Lower lobe of right lung (tissue), 2 donors: ENCODE measurements around the gene BCOR. TPM values are rescaled to one million over a fixed set of nuclear protein-coding genes. Genes with fewer than 3 reads are reported as not detected.

Experiments used
- ATAC-seq, 2 donors: fragments of 200-7000 bp; cut with Tn5 transposase; one replicate each; pipeline ENCODE4 v1.9.1; 2020 to 2022; ENCODE audit warnings: mild to moderate bottlenecking in 2 of 2, moderate library complexity in 2 of 2
- DNase-seq: peaks from one replicate; pipeline ENCODE4 v3.0.0-alpha.2; 2020
- H3K27ac ChIP-seq: fragments of 200-600 bp; one replicate; pipeline ENCODE4 v1.8.0; 2022
- H3K27me3 ChIP-seq: fragments of 200-600 bp; one replicate; pipeline ENCODE4 v1.8.0; 2022; ENCODE audit warnings: low read depth
- H3K36me3 ChIP-seq: fragments of 200-600 bp; one replicate; pipeline ENCODE4 v1.8.0; 2022; ENCODE audit warnings: mild to moderate bottlenecking
- H3K4me1 ChIP-seq: fragments of 200-600 bp; one replicate; pipeline ENCODE4 v1.8.0; 2022
- H3K4me3 ChIP-seq: fragments of 200-600 bp; one replicate; pipeline ENCODE4 v1.8.0; 2022; ENCODE audit warnings: mild to moderate bottlenecking
- H3K9me3 ChIP-seq: fragments of 200-600 bp; one replicate; pipeline ENCODE4 v1.8.0; 2022
- CTCF ChIP-seq: fragments of 200-600 bp; IDR thresholded peaks from one replicate; pipeline ENCODE4 v1.8.0; 2022; ENCODE audit warnings: antibody characterized with exemption, mild to moderate bottlenecking
- intact Hi-C: fragments of 100-400 bp; cut with DNase I; formaldehyde crosslinking; loops from one replicate; pipeline ENCODE4 v1.11.0; 2022
- total RNA-seq: library from RNA; stranded (reverse); fragmentation: NEBNext Ultra II Directional; extraction: Animal tissue kit (Norgen Biotek cat#: 25700); gene quantifications from one replicate; pipeline ENCODE4 v1.2.1, GENCODE V29; 2021
- donor health status: DM: no; HTN: yes; CAD: no; lungs with severe emphysema.

The BCOR gene
- total RNA-seq, 1 donor from 2014 or later = 25.7 TPM

- Histone ChIP-seq H3K4me1 (peaks cover 43% of the 10 kb centered on the region), H3K36me3 (no peaks in the 10 kb centered on the region), H3K4me3 (no peak overlapping the region), H3K27me3 (no peaks in the 10 kb centered on the region), H3K27ac (no peak overlapping the region), H3K9me3 (no peaks in the 10 kb centered on the region)
- intact Hi-C loops = no loop called here
- no peak for DNase-seq
- TF ChIP-seq CTCF = no peak
- ATAC-seq = no peak
These were observed 5.9 kb downstream of the BCOR start for GRCh38 chrX:40091691-40092421.

- no peaks in the 10 kb centered on the region for H3K27me3 ChIP-seq
- no peak overlapping the region for H3K27ac ChIP-seq
- H3K4me3 ChIP-seq = peak overlapping the region; percentile 50
- H3K36me3 ChIP-seq = no peaks in the 10 kb centered on the region
- peaks cover 48% of the 10 kb centered on the region for H3K4me1 ChIP-seq
- DNase-seq = no peak
- no peak for ATAC-seq
- intact Hi-C loops = no loop called here
- no peak for TF ChIP-seq CTCF
- H3K9me3 ChIP-seq = no peaks in the 10 kb centered on the region
These were observed 6.8 kb downstream of the BCOR start for GRCh38 chrX:40090961-40091360.

GRCh38 chrX:40090050-40090804, 7.5 kb downstream of the BCOR start:
- Histone ChIP-seq H3K4me3 (peak overlapping the region; percentile 50), H3K27ac (peak overlapping the region; percentile 24), H3K27me3 (no peaks in the 10 kb centered on the region), H3K9me3 (no peaks in the 10 kb centered on the region), H3K4me1 (peaks cover 53% of the 10 kb centered on the region), H3K36me3 (no peaks in the 10 kb centered on the region)
- DNase-seq (peak; percentile 54), ATAC-seq (peak; percentile 58 to 61)
- intact Hi-C loops = no loop called here
- TF ChIP-seq CTCF = no peak

- intact Hi-C loops = no loop called here
- Histone ChIP-seq H3K9me3 (no peaks in the 10 kb centered on the region), H3K36me3 (no peaks in the 10 kb centered on the region), H3K27me3 (no peaks in the 10 kb centered on the region), H3K4me1 (peaks cover 60% of the 10 kb centered on the region), H3K27ac (no peak overlapping the region), H3K4me3 (no peak overlapping the region)
- ATAC-seq = no peak
- DNase-seq = no peak
- TF ChIP-seq CTCF = no peak
These were observed 8.8 kb downstream of the BCOR start for GRCh38 chrX:40088803-40089540.

GRCh38 chrX:40088299-40088625, 9.5 kb downstream of the BCOR start:
- Histone ChIP-seq H3K36me3 (no peaks in the 10 kb centered on the region), H3K27ac (no peak overlapping the region), H3K4me3 (no peak overlapping the region), H3K27me3 (no peaks in the 10 kb centered on the region), H3K9me3 (no peaks in the 10 kb centered on the region), H3K4me1 (peaks cover 61% of the 10 kb centered on the region)
- DNase-seq (no peak), ATAC-seq (no peak)
- TF ChIP-seq CTCF = no peak
- intact Hi-C loops = no loop called here
